CD4-positive, alpha-beta T cell treated with Interleukin-4 for 4 hours (primary cell): Measurements from ENCODE around the gene FBLN1.
"Not testable (repeated sequence)": the region's sequence is repeated elsewhere in the genome, so short reads cannot be mapped to it uniquely, and the experiment has no call there.

ENCODE experiments used
- DNase-seq: peaks from one replicate; pipeline ENCODE4 v3.0.0-alpha.2; 2020

FBLN1 gene

GRCh38 chr22:45620706-45621105, 118.0 kb downstream of the FBLN1 start:
- no peak for DNase-seq

GRCh38 chr22:45621836-45622600, 119.3 kb downstream of the FBLN1 start:
- no peak for DNase-seq

DNA sequence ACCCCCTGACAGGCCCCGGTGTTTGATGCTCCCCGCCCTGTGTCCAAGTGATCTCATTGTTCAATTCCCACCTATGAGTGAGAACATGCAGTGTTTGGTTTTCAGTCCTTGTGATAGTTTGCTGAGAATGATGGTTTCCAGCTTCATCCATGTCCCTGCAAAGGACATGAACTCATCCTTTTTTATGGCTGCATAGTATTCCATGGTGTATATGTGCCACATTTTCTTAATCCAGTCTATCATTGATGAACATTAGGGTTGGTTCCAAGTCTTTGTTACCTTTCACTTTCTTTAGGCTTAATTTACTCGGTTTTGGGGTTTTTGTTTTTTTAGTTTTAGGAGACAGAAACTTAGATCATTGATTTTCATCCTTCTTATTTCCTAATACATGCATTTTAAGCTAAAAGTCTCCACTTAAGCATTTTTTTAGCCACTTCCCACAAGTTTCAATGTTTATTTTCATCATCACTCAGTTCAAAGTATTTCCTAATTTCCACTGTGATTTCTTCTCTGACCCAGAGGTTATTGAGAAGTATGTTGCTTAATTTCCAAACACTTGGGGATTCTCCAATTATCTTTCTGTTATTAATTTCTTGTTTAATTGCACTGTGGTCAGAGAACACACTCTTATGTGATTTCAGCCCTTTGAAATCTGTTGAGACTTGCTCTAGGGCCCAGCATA, 120.9 kb downstream of the FBLN1 start:
- DNase-seq = not testable (repeated sequence)

DNA sequence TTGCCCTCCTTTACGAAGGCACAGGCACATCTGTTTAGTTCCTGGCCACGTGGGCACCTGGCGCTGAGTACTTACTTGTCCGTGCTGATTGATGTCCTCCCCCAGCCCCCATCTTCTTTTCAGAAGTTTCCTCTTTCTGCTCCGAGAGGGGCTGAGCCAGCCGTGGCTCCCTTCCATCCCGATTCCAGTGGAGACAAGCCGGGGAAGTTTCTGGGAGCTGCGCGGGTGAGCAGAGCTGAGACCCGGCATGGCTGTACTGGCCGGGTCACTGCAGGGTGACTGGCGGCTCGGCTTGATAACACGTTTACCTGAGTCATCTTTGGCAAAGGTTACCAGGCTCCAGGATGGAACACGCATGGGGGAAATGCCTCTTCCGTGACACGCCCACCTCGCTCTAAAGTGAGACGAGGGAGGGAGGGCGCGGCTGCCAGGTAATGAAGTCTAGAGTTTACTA, 123.5 kb downstream of the FBLN1 start:
- DNase-seq = no peak

DNA sequence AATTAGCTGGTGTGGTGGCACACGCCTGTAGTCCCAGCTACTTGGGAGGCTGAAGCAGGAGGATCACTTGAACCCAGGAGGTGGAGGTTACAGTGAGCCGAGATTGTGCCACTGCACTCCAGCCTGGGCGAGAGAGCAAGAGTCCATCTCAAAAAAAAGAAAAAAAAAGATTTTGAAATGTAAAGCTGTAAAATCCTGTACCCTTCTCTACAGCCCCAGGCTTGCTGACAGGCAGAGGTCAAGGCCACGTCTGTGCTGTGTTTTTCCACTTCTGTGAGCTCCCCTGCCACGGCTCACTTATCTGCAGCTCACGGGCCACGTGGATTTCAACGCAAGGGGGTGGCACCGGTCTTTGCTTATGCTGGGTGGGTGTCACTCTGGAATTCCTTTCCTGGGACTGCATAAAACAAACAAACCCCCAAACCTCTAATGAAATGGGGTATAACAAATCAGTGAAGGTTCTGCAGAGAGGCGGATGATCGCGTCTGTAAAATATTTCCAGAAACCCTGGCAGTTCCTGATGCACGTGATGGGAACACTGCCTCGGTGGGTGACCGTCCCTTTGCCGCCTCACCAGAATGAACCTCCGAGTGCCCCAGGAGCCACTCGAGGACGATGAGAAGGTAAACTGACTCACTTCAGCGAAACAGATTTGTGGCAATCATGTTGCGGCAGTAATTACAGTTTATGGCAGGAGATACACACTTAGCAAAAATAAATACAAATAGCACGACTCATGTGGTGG, 125.0 kb downstream of the FBLN1 start:
- DNase-seq = no peak

GRCh38 chr22:45628515-45628914, 125.8 kb downstream of the FBLN1 start:
- DNase-seq = no peak

DNA sequence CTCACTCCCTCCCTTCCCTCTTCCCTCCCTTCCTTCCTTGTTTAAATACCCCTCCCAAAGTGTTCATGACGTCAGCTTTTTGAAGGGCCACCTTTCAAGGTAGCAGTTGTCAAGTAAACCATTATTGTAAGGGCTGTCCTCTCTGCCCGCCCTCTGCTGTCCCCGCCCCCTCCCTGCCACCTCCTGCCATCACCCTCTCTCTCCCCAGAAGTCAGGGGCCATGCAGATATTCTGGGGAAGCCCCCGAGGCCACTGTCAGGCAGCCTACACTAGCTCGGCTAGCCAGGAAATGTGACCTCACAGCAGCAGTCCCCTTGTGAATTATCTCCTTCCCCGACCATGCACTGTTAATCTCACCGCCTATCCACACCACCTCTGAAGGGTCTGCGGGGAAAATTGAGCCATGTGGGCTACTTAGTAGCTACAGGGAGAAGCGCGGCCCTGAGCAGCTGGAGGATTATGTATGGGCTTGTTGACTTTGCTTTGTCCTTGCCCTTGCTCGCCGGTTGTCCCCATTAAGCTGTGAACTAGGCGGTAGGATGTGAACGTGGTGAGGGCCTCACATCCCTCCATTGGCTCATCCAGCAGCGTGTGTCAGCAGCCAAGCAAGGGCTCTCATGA, 126.9 kb downstream of the FBLN1 start:
- DNase-seq = no peak

GRCh38 chr22:45630436-45630835, 127.8 kb downstream of the FBLN1 start:
- no peak for DNase-seq

DNA sequence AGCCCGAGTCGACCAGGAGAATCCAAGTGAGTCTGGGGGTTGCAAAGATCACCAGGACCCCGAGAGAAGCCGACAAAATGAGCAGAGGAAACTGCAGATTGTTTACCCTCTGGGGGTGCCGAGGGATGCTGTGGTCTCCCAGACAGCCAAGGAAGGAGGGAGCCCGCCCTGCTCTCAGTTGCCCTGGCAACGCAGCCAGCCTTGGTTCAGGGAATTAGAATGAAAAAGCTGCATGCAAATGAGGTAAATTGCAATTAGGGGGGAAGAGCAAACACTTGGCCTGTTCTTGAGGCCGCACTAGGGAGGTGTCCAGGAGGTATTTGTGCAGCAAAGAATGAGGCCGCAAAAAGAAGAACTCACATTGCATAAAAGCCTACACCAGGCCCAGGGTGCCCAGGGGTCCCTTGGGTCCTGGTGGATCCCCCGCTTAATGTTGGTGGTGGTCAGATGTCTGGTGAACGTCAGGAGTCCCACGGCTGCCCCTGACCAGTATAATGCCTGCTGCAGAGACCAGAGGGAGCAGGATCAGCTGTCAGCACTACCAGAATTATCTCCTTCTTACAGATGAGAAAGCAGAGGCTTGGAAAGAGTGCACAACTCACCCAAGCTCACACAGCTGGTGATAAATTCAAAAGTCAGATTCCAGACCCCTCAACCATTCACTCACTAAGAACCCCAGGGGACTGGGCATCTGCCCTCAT, 128.6 kb downstream of the FBLN1 start:
- DNase-seq = no peak

GRCh38 chr22:45631841-45632238, 129.2 kb downstream of the FBLN1 start:
- no peak for DNase-seq

- DNase-seq = no peak
Observed at GRCh38 chr22:45632791-45633515, 130.3 kb downstream of the FBLN1 start.

- no peak for DNase-seq
Observed at GRCh38 chr22:45636683-45637082, 134.0 kb downstream of the FBLN1 start.

DNA sequence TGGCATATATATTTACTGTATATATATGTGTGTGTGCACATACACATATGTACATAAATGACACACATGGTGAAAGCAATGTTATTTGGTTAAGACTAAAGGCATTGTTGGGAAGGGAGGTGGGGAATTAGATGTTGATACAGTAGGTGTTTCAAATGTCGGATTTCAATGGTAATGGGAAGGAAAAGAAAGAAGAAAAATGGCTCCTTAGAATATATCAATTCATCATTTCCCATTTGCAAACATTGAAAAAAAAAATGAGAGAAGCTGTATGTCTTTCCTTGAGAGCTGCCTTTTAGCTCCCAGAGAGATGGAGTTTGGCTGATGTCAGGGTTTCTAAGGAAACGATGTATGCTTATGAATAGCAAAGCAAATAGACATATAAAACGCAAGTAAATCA, 135.5 kb downstream of the FBLN1 start:
- no peak for DNase-seq

GRCh38 chr22:45638834-45639746, 136.4 kb downstream of the FBLN1 start:
- no peak for DNase-seq

- no peak for DNase-seq
Observed at GRCh38 chr22:45639747-45640102, 137.0 kb downstream of the FBLN1 start.

GRCh38 chr22:45640291-45640940, 137.7 kb downstream of the FBLN1 start:
- no peak for DNase-seq

DNA sequence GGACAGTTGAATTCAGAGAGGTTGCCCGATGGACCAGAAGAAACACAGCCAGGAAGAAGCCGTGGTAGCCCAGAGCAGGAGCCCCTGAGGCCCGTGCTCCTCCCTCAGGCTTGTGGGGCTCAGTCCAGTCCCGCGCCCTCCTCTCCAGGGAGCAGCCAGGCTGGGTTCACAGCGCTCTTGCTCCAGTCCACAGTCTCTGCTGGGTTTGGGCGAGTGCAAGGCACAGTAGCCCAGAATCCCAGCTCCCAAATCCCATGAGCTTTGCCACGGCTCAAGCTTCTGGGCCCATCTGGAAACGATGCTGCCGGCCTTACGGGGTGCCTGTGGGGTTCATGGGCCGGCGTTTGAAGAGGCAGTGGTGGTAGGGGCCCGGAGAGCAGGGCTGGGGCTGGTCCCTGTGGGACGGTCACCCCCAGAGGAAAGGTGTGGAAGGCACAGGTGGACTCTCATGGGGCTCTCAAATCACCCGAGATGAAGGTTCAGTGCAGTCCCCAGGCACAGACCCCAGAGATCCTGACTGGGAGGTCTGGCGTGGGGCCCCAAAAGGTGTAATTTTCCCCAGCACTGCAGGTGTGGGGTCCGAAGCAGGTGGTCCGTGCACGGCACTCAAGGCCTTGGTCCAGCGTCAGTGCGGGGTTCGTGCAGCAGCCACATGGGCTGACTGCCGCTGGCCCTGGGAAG, 138.4 kb downstream of the FBLN1 start:
- no peak for DNase-seq

DNA sequence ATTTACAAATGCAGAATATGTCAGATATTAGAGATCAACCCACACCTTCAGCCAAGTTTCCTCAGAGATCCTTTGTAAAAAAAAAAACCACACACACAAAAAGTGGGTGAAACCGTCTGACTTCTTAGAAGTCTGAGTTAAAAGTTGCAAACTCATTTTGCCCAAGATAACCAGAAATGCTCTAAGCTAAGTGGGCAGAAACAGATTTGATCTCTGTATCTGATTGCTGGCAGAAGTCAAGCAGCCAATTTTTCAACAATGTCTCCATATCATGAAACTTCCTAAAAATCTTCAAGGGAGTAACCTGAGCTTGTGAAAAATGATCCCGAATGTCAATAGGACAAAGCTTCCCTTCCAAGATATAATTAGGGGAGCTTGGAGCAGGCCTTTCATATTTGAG, 140.3 kb downstream of the FBLN1 start:
- no peak for DNase-seq

DNA sequence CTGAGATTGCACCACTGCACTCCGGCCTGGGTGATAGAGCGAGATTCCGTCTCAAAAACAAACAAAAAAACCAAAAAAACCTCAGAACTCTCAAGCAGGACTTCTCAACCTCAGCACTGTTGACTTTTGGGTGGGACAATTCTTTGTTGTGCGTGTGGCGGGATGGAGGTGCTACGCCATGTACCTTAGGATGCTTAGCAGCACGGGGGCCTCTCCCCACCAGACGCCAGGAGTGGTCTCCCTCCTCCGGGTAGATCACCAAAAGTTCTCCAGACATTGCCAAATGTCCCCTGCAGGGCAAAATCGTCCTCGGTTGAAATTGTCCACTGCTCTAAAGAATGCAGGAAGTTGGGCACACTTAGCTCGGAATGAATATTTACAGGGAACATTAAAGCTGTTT, 142.0 kb downstream of the FBLN1 start:
- no peak for DNase-seq

- no peak for DNase-seq
Observed at GRCh38 chr22:45645150-45645525, 142.5 kb downstream of the FBLN1 start.
